GM23338 (cell line): ENCODE measurements around the gene DYNC2LI1. TPM values are rescaled to one million over a fixed set of nuclear protein-coding genes. Genes with fewer than 3 reads are reported as not detected.
A peak's percentile ranks its signal among the peaks of the same experiment; 100 is the strongest.

Experiments used
- ATAC-seq: fragments of 200-7000 bp; cut with Tn5 transposase; 3 replicates; pipeline ENCODE4 v1.9.1; 2020
- DNase-seq: peaks from one replicate; pipeline ENCODE4 v3.0.0-alpha.2; 2015; ENCODE audit warnings: low spot score
- H2AFZ ChIP-seq: fragments of 200-600 bp; sonication (generic); 2 replicates; pipeline ENCODE4 v1.8.0; 2016; ENCODE audit warnings: antibody characterized with exemption, mild to moderate bottlenecking, moderate library complexity
- H3F3A ChIP-seq: fragments of 200-600 bp; sonication (generic); replicated peaks from 2 replicates; pipeline ENCODE4 v1.8.0; 2017; ENCODE audit warnings: antibody characterized with exemption, mixed run types, low read depth
- H3K27ac ChIP-seq: fragments of 200-600 bp; sonication (generic); 2 replicates; pipeline ENCODE4 v1.6.1; 2016; ENCODE audit warnings: low read depth
- H3K27me3 ChIP-seq: fragments of 200-600 bp; sonication (generic); 2 replicates; pipeline ENCODE4 v1.8.0; 2016; ENCODE audit warnings: mild to moderate bottlenecking, mixed run types, moderate library complexity; ENCODE audit not compliant: insufficient read depth
- H3K36me3 ChIP-seq: fragments of 200-600 bp; sonication (generic); 2 replicates; pipeline ENCODE4 v1.8.0; 2016; ENCODE audit warnings: mild to moderate bottlenecking; ENCODE audit not compliant: insufficient read depth
- H3K4me1 ChIP-seq: fragments of 200-600 bp; sonication (generic); 2 replicates; pipeline ENCODE4 v1.8.0; 2016; ENCODE audit warnings: mild to moderate bottlenecking, moderate library complexity; ENCODE audit not compliant: insufficient read depth
- H3K4me2 ChIP-seq: fragments of 200-600 bp; sonication (generic); 2 replicates; pipeline ENCODE4 v1.7.1; 2017; ENCODE audit warnings: mixed run types
- H3K4me3 ChIP-seq: fragments of 200-600 bp; sonication (generic); 2 replicates; pipeline ENCODE4 v1.6.1; 2016; ENCODE audit warnings: mixed run types
- H3K79me2 ChIP-seq: fragments of 200-600 bp; sonication (generic); replicated peaks from 2 replicates; pipeline ENCODE4 v1.8.0; 2017; ENCODE audit warnings: mild to moderate bottlenecking; ENCODE audit not compliant: insufficient read depth
- H3K9me2 ChIP-seq: fragments of 200-600 bp; sonication (generic); 2 replicates; pipeline ENCODE4 v1.8.0; 2017; ENCODE audit not compliant: insufficient read depth
- H4K20me1 ChIP-seq: fragments of 200-600 bp; sonication (generic); replicated peaks from 2 replicates; pipeline ENCODE4 v1.8.0; 2017; ENCODE audit warnings: mild to moderate bottlenecking; ENCODE audit not compliant: insufficient read depth
- H3K27ac Mint-ChIP-seq: 2 replicates; pipeline ENCODE4 v1.8.0; 2020; ENCODE audit warnings: inconsistent platforms, mild to moderate bottlenecking, moderate library complexity, mixed read lengths
- H3K27me3 Mint-ChIP-seq: 3 replicates; pipeline ENCODE4 v1.8.0; 2022; ENCODE audit warnings: low read depth, mild to moderate bottlenecking, moderate library complexity, mixed read lengths, inconsistent platforms; ENCODE audit not compliant: insufficient read depth, poor library complexity
- H3K36me3 Mint-ChIP-seq: 3 replicates; pipeline ENCODE4 v1.8.0; 2021; ENCODE audit warnings: low read depth, mild to moderate bottlenecking, inconsistent platforms, moderate library complexity, mixed read lengths
- H3K4me1 Mint-ChIP-seq: 3 replicates; pipeline ENCODE4 v1.8.0; 2020; ENCODE audit warnings: mild to moderate bottlenecking, inconsistent platforms, mixed read lengths
- H3K4me3 Mint-ChIP-seq: 3 replicates; pipeline ENCODE4 v1.8.0; 2021; ENCODE audit warnings: moderate library complexity, mild to moderate bottlenecking, inconsistent platforms, mixed read lengths
- H3K9me3 Mint-ChIP-seq: 3 replicates; pipeline ENCODE4 v1.8.0; 2020; ENCODE audit warnings: moderate library complexity, mild to moderate bottlenecking, inconsistent platforms, mixed read lengths
- EZH2 ChIP-seq: fragments of 200-600 bp; sonication (generic); IDR thresholded peaks from one replicate; pipeline ENCODE4 v1.8.0; 2017; ENCODE audit warnings: antibody characterized with exemption, mild to moderate bottlenecking, low read depth; ENCODE audit not compliant: unreplicated experiment
- EZH2phosphoT487 ChIP-seq: fragments of 200-600 bp; sonication (generic); IDR thresholded peaks from one replicate; pipeline ENCODE4 v1.8.1; 2018; ENCODE audit warnings: antibody characterized with exemption; ENCODE audit not compliant: unreplicated experiment
- JUNB ChIP-seq: IDR thresholded peaks from one replicate; pipeline ENCODE4 v1.6.1; 2016; ENCODE audit warnings: antibody characterized with exemption; ENCODE audit not compliant: unreplicated experiment
- NANOG ChIP-seq: IDR thresholded peaks from 2 replicates; pipeline ENCODE4 v1.6.1; 2016; ENCODE audit warnings: antibody characterized with exemption, borderline replicate concordance
- POLR2AphosphoS5 ChIP-seq: IDR thresholded peaks from 2 replicates; pipeline ENCODE4 v1.6.1; 2016; ENCODE audit warnings: antibody characterized with exemption, low read depth
- STAT1 ChIP-seq: IDR thresholded peaks from one replicate; pipeline ENCODE4 v1.6.1; 2016; ENCODE audit warnings: antibody characterized with exemption; ENCODE audit not compliant: unreplicated experiment
- ZNF114 ChIP-seq: fragments of 250-450 bp; sonication (Bioruptor Pico); IDR thresholded peaks from 2 replicates; pipeline ENCODE4 v1.5.0; 2020; ENCODE audit warnings: mild to moderate bottlenecking, moderate library complexity
- ZNF331 ChIP-seq: fragments of 250-450 bp; sonication (Bioruptor Pico); IDR thresholded peaks from 2 replicates; pipeline ENCODE4 v1.5.0; 2020; ENCODE audit warnings: low read depth, mild to moderate bottlenecking, moderate library complexity
- polyA plus RNA-seq: library from polyadenylated mRNA; unstranded; fragments of >200 nt; fragmentation: Nextera tagmentation; extraction: Ambion mirVana; gene quantifications from 2 replicates; pipeline ENCODE4 v1.2.1, GENCODE V29; 2016
- total RNA-seq: library from RNA; depleted of rRNA; stranded (reverse); fragments of >200 nt; shearing (Covaris generic); gene quantifications from 2 replicates; pipeline ENCODE4 v1.2.3, GENCODE V29; 2014
- TF ChIP-seq, protein P1 (sequence below): IDR thresholded peaks from one replicate; pipeline ENCODE4 v1.6.1; 2018; ENCODE audit warnings: antibody characterized with exemption; ENCODE audit not compliant: unreplicated experiment
- TF ChIP-seq, protein P2 (sequence below): IDR thresholded peaks from 2 replicates; pipeline ENCODE4 v1.6.1; 2016; ENCODE audit warnings: antibody characterized with exemption
- TF ChIP-seq, protein P3 (sequence below), 2 experiments: fragments of 200-600 bp in 1 of 2; sonication (generic) in 1 of 2; conservative IDR thresholded peaks; 2 replicates each; pipeline versions ENCODE4 v1.5.1 to v1.6.1; 2016 to 2017; ENCODE audit warnings: antibody characterized with exemption in 2 of 2, low read depth in 2 of 2, mild to moderate bottlenecking in 2 of 2, moderate library complexity in 1 of 2

The DYNC2LI1 gene
- total and polyA plus RNA-seq, 2 experiments from 2014 or later, result 8.4 to 11.5 TPM

DNA sequence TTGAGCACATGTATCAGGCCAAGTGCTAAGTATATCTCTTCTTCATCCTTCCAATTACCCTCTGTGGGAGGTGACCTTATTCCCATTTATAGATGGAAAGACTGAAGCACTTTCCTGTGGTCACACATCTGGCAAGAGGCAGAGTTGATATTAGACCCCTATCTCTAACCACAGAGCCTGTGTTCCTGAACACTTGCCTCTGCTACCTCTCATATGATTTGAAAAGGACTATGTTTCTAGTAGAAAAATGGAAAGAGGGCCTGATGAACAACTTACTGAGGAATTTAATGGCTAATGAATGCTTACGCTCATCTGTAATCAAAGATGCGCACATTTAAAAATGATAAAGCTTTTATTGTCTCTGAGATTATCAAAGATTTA is 46.2 kb upstream of the DYNC2LI1 start (continued):
- TF ChIP-seq, protein P1, sequence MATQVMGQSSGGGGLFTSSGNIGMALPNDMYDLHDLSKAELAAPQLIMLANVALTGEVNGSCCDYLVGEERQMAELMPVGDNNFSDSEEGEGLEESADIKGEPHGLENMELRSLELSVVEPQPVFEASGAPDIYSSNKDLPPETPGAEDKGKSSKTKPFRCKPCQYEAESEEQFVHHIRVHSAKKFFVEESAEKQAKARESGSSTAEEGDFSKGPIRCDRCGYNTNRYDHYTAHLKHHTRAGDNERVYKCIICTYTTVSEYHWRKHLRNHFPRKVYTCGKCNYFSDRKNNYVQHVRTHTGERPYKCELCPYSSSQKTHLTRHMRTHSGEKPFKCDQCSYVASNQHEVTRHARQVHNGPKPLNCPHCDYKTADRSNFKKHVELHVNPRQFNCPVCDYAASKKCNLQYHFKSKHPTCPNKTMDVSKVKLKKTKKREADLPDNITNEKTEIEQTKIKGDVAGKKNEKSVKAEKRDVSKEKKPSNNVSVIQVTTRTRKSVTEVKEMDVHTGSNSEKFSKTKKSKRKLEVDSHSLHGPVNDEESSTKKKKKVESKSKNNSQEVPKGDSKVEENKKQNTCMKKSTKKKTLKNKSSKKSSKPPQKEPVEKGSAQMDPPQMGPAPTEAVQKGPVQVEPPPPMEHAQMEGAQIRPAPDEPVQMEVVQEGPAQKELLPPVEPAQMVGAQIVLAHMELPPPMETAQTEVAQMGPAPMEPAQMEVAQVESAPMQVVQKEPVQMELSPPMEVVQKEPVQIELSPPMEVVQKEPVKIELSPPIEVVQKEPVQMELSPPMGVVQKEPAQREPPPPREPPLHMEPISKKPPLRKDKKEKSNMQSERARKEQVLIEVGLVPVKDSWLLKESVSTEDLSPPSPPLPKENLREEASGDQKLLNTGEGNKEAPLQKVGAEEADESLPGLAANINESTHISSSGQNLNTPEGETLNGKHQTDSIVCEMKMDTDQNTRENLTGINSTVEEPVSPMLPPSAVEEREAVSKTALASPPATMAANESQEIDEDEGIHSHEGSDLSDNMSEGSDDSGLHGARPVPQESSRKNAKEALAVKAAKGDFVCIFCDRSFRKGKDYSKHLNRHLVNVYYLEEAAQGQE, result no peak
- TF ChIP-seq ZNF331 (CRISPR knock-in tag) (no peak), ZNF114 (CRISPR knock-in tag) (no peak), JUNB (no peak)

DNA sequence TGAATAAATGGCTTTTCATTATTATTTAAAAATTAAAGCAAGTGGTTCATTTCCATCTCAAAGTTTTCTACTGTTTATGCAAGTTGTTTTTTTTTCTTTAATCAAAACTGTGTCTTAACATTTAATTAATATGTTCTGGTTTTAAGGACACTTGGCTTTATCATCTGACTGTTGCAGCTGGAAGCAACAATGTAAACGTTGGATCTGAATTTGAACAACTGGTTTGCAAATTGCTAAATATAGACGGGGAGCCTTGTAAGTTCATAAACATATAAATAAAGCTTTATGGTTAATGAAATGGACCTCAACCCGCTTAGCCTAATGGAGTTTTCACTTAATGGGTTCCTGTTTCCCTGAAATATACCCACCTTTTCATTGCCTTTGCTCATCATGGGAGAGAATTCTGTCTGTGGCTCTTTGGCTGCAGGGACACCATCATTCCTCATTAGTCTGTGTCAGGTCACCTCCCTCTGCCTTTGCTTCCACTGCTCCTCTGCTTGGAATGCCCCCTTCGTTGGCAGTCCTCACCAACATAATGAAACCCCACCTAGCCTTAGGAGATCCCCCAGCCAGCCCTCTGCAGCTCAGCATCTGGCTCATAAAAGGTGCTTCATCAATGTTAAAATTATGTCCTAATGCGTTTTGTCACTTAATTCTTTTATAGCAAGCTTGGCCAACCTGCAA is 44.2 kb upstream of the DYNC2LI1 start:
- ATAC-seq (peak; percentile 83), DNase-seq (peak; percentile 32)
- H3K9me3 Mint-ChIP-seq, result no peaks in the 10 kb centered on the region
- H3K4me1 Mint-ChIP-seq, result peaks cover 21% of the 10 kb centered on the region; the same call in 2 of the 3 replicates
- H3K9me2 ChIP-seq, result no peaks in the 10 kb centered on the region
- peaks cover 2% of the 10 kb centered on the region for H3K27me3 Mint-ChIP-seq
- H3K27ac Mint-ChIP-seq, result peak overlapping the region; percentile 4; the same call in 1 of the 2 replicates
- peak overlapping the region; percentile 3; the same call in 2 of the 3 replicates for H3K4me3 Mint-ChIP-seq
- H3K36me3 ChIP-seq, result no peaks in the 10 kb centered on the region
- no peaks in the 10 kb centered on the region for H3F3A ChIP-seq
- H3K4me2 ChIP-seq, result peak overlapping the region; percentile 34
- no peaks in the 10 kb centered on the region for H3K27me3 ChIP-seq
- H3K27ac ChIP-seq, result no peak overlapping the region
- no peaks in the 10 kb centered on the region for H3K79me2 ChIP-seq
- H3K4me1 ChIP-seq, result peaks cover 30% of the 10 kb centered on the region
- H3K4me3 ChIP-seq, result peak overlapping the region; percentile 1; the same call in 1 of the 2 replicates
- no peak overlapping the region for H2AFZ ChIP-seq
- no peaks in the 10 kb centered on the region for H4K20me1 ChIP-seq
- no peaks in the 10 kb centered on the region for H3K36me3 Mint-ChIP-seq
- TF ChIP-seq POLR2AphosphoS5 (no peak), EZH2phosphoT487 (no peak), ZNF114 (CRISPR knock-in tag) (no peak), NANOG (no peak), EZH2 (no peak), JUNB (no peak), STAT1 (no peak)
- TF ChIP-seq, protein P2, sequence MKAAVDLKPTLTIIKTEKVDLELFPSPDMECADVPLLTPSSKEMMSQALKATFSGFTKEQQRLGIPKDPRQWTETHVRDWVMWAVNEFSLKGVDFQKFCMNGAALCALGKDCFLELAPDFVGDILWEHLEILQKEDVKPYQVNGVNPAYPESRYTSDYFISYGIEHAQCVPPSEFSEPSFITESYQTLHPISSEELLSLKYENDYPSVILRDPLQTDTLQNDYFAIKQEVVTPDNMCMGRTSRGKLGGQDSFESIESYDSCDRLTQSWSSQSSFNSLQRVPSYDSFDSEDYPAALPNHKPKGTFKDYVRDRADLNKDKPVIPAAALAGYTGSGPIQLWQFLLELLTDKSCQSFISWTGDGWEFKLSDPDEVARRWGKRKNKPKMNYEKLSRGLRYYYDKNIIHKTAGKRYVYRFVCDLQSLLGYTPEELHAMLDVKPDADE, result no peak
- TF ChIP-seq, protein P3, sequence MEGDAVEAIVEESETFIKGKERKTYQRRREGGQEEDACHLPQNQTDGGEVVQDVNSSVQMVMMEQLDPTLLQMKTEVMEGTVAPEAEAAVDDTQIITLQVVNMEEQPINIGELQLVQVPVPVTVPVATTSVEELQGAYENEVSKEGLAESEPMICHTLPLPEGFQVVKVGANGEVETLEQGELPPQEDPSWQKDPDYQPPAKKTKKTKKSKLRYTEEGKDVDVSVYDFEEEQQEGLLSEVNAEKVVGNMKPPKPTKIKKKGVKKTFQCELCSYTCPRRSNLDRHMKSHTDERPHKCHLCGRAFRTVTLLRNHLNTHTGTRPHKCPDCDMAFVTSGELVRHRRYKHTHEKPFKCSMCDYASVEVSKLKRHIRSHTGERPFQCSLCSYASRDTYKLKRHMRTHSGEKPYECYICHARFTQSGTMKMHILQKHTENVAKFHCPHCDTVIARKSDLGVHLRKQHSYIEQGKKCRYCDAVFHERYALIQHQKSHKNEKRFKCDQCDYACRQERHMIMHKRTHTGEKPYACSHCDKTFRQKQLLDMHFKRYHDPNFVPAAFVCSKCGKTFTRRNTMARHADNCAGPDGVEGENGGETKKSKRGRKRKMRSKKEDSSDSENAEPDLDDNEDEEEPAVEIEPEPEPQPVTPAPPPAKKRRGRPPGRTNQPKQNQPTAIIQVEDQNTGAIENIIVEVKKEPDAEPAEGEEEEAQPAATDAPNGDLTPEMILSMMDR (conservative IDR thresholded peaks at IDR 0.05; ENCODE audit: low read depth in 2 of 2), result no peak
- TF ChIP-seq, protein P1, result no peak
